ENCODE measurements around the gene KDM4C. TPM values are rescaled to one million over a fixed set of nuclear protein-coding genes. Genes with fewer than 3 reads are reported as not detected.

KDM4C gene
- total RNA-seq, 1 donor from 2014 or later = 18.2 TPM

GRCh38 chr9:6811436-6811835 lies 53.7 kb downstream of the KDM4C start:
- H3K4me2 ChIP-seq (ENCODE audit: low read length) = no peak overlapping the region
- no peak overlapping the region for H3K9ac ChIP-seq (ENCODE audit: low read length)
- Mint-ChIP-seq H3K4me3 (ENCODE audit: unreplicated experiment) (no peak overlapping the region), H3K9me3 (ENCODE audit: unreplicated experiment) (no peaks in the 10 kb centered on the region), H3K27ac (ENCODE audit: unreplicated experiment) (no peak overlapping the region), H3K27me3 (ENCODE audit: low read depth, unreplicated experiment) (no peaks in the 10 kb centered on the region), H3K4me1 (ENCODE audit: low read depth, unreplicated experiment) (no peaks in the 10 kb centered on the region), H3K36me3 (ENCODE audit: low read depth, unreplicated experiment) (peaks cover 5% of the 10 kb centered on the region)
- H3K79me2 ChIP-seq (ENCODE audit: insufficient read depth, low read length) = no peaks in the 10 kb centered on the region
- H3K27ac ChIP-seq (ENCODE audit: low read depth, low read length) = no peak overlapping the region
- DNase-seq (ENCODE audit: low read depth) (no peak), FAIRE-seq (no peak)
- no peaks in the 10 kb centered on the region for H3K4me1 ChIP-seq (ENCODE audit: insufficient read depth, low read length)
- no peak overlapping the region for H3K4me3 ChIP-seq (ENCODE audit: insufficient read depth, low read depth, low read length)
- no peaks in the 10 kb centered on the region for H4K20me1 ChIP-seq (ENCODE audit: insufficient read depth, low read length)
- H2AFZ ChIP-seq (ENCODE audit: low read depth, low read length) = no peak overlapping the region
- H3K9me3 ChIP-seq (ENCODE audit: insufficient read depth, low read depth, low read length) = no peaks in the 10 kb centered on the region
- no peak for TF ChIP-seq CTCF (IDR thresholded peaks at IDR 0.05; ENCODE audit: insufficient read depth, low read depth, low read length)
- TF ChIP-seq EZH2 (IDR thresholded peaks at IDR 0.05; ENCODE audit: insufficient read depth, low read length) = no peak
- no peaks in the 10 kb centered on the region for H3K27me3 ChIP-seq (ENCODE audit: insufficient read depth, low read length)
- H3K36me3 ChIP-seq (ENCODE audit: insufficient read depth, low read length) = no peaks in the 10 kb centered on the region

GRCh38 chr9:6816581-6816980 lies 58.8 kb downstream of the KDM4C start:
- H3K4me1 ChIP-seq (ENCODE audit: insufficient read depth, low read length) = no peaks in the 10 kb centered on the region
- DNase-seq (ENCODE audit: low read depth) (no peak), FAIRE-seq (no peak)
- H3K27me3 Mint-ChIP-seq (ENCODE audit: low read depth, unreplicated experiment) = no peaks in the 10 kb centered on the region
- H3K4me1 Mint-ChIP-seq (ENCODE audit: low read depth, unreplicated experiment) = no peaks in the 10 kb centered on the region
- H3K9ac ChIP-seq (ENCODE audit: low read length) = no peak overlapping the region
- no peak overlapping the region for H2AFZ ChIP-seq (ENCODE audit: low read depth, low read length)
- no peak for TF ChIP-seq CTCF (IDR thresholded peaks at IDR 0.05; ENCODE audit: insufficient read depth, low read depth, low read length)
- no peak overlapping the region for H3K27ac Mint-ChIP-seq (ENCODE audit: unreplicated experiment)
- no peak overlapping the region for H3K4me2 ChIP-seq (ENCODE audit: low read length)
- H3K27ac ChIP-seq (ENCODE audit: low read depth, low read length) = no peak overlapping the region
- H3K4me3 ChIP-seq (ENCODE audit: insufficient read depth, low read depth, low read length) = no peak overlapping the region
- H3K9me3 Mint-ChIP-seq (ENCODE audit: unreplicated experiment) = no peaks in the 10 kb centered on the region
- H3K36me3 ChIP-seq (ENCODE audit: insufficient read depth, low read length) = no peaks in the 10 kb centered on the region
- no peaks in the 10 kb centered on the region for H3K9me3 ChIP-seq (ENCODE audit: insufficient read depth, low read depth, low read length)
- no peaks in the 10 kb centered on the region for H3K79me2 ChIP-seq (ENCODE audit: insufficient read depth, low read length)
- no peaks in the 10 kb centered on the region for H3K27me3 ChIP-seq (ENCODE audit: insufficient read depth, low read length)
- H3K36me3 Mint-ChIP-seq (ENCODE audit: low read depth, unreplicated experiment) = peaks cover 2% of the 10 kb centered on the region
- H4K20me1 ChIP-seq (ENCODE audit: insufficient read depth, low read length) = no peaks in the 10 kb centered on the region
- no peak overlapping the region for H3K4me3 Mint-ChIP-seq (ENCODE audit: unreplicated experiment)

- Mint-ChIP-seq H3K4me3 (ENCODE audit: unreplicated experiment) (no peak overlapping the region), H3K27ac (ENCODE audit: unreplicated experiment) (no peak overlapping the region), H3K4me1 (ENCODE audit: low read depth, unreplicated experiment) (no peaks in the 10 kb centered on the region), H3K9me3 (ENCODE audit: unreplicated experiment) (no peaks in the 10 kb centered on the region), H3K36me3 (ENCODE audit: low read depth, unreplicated experiment) (no peaks in the 10 kb centered on the region), H3K27me3 (ENCODE audit: low read depth, unreplicated experiment) (no peaks in the 10 kb centered on the region)
- H3K4me3 ChIP-seq (ENCODE audit: insufficient read depth, low read depth, low read length) = no peak overlapping the region
- no peaks in the 10 kb centered on the region for H3K4me1 ChIP-seq (ENCODE audit: insufficient read depth, low read length)
- no peaks in the 10 kb centered on the region for H3K36me3 ChIP-seq (ENCODE audit: insufficient read depth, low read length)
- H3K4me2 ChIP-seq (ENCODE audit: low read length) = no peak overlapping the region
- no peaks in the 10 kb centered on the region for H3K27me3 ChIP-seq (ENCODE audit: insufficient read depth, low read length)
- DNase-seq (ENCODE audit: low read depth) = no peak
- peak; percentile 43 for FAIRE-seq
- no peak overlapping the region for H3K9ac ChIP-seq (ENCODE audit: low read length)
- no peaks in the 10 kb centered on the region for H3K9me3 ChIP-seq (ENCODE audit: insufficient read depth, low read depth, low read length)
- H4K20me1 ChIP-seq (ENCODE audit: insufficient read depth, low read length) = peaks cover 7% of the 10 kb centered on the region
- no peak overlapping the region for H3K27ac ChIP-seq (ENCODE audit: low read depth, low read length)
- TF ChIP-seq EZH2 (IDR thresholded peaks at IDR 0.05; ENCODE audit: insufficient read depth, low read length) (no peak), CTCF (IDR thresholded peaks at IDR 0.05; ENCODE audit: insufficient read depth, low read depth, low read length) (no peak)
- no peak overlapping the region for H2AFZ ChIP-seq (ENCODE audit: low read depth, low read length)
- H3K79me2 ChIP-seq (ENCODE audit: insufficient read depth, low read length) = no peaks in the 10 kb centered on the region
These were observed 60.6 kb downstream of the KDM4C start for GRCh38 chr9:6818292-6818922.
